GM19023 (cell line): ENCODE data around the gene AOAH.

Source experiments
- ATAC-seq: cut with Tn5 transposase; IDR thresholded peaks from one replicate; pipeline ENCODE4 v1.9.1; 2021; ENCODE audit warnings: mild to moderate bottlenecking, moderate library complexity; ENCODE audit not compliant: unreplicated experiment

Gene AOAH

DNA sequence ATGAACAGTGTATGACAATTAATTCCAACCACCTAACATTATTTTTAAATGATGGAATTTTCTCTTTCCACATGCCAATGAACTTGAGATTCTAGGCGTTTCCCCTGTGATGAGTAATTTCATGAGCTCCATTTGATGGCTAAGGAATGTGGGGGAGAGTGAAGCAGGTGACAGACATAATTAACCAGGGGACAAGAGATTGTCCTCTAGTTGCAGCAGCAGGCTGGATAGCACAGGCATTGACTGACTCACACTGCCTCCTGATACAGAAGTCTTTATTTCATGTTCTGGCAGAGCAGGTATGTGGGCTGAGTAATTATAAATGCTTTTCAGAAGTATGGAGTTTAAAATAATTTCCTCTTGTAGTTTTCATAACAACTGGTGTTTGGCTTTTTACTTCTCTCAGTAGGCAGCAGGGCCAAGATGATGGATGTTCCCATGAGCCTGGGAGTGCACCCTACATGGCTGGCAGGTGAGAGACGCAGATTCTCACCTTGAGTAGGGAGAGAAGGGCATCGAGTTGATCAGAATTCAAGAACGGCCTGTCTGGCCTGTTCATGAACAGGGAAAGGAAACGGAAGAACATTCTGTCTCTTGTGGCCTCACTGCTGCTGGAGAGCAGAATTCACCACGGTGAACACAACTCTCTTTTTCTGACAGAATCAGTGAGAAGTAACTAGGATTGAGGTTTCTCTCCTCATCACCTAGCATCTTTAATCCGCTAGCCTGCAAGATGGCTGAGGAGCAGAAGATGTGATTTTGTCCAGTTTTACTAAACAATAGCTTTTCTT lies 118.8 kb downstream of the AOAH start:
- no peak for ATAC-seq

DNA sequence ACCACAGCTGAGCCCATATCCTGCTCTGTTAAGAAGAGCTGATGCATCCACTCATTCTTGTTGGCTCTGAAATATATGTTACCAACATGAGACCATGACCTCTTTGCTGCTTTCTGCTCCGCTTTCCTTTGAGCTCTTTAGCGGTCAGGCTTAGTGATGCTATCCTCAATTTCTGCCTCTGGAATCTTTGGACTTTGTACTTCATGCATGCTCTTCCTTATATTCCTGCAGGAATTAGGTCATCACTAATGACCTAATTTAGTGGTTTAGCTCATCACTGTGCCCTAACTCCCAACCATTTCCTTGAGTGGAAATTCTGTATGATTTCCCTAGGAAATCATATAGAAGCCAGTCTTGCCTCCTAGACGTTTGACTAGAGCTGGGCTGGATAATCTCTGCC lies 119.5 kb downstream of the AOAH start:
- no peak for ATAC-seq

DNA sequence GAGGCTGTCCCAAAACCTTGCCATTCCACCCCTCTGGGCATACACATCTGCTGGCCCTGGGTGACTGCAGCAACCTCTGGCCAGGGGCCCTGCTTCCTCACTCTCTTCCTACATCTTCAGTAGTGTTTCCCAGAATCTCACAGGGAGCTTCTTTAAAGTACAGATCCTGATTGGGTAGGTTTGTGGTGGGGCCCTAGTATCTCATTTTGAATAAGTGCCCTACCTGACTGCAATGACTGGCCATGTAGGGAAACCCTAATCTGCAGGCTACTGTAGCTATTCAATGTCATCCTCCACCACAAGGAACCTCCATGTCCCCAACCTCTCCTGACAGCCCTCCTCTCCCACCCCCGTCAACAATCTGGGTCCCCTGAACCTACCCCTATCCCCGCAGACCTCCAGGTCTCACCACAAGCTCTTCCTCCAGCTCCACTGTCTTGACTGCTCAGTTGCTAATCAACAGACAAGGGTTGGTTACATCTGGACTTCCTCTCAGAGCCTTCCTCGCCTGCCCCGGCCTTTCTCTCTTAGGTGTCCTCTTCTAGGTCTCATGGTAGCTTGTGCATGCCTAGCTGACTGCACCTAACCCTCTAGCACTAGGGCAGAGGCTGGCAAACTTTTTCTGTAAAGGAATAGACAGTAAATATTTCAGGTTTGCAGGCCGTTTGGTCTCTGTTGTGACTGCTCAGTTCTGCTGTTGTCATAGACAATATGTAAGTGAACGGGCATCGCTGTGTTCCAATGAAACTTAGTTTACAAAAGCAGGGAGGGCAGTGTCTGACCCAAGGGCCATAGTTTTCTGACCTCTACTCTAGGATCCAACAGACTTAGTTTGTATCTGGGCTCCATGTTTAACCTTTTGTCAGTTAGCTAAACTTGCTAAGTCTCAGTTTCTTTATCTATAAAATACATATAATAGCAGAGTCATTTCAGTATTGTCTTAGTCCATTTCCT lies 121.1 kb downstream of the AOAH start:
- ATAC-seq, result no peak

DNA sequence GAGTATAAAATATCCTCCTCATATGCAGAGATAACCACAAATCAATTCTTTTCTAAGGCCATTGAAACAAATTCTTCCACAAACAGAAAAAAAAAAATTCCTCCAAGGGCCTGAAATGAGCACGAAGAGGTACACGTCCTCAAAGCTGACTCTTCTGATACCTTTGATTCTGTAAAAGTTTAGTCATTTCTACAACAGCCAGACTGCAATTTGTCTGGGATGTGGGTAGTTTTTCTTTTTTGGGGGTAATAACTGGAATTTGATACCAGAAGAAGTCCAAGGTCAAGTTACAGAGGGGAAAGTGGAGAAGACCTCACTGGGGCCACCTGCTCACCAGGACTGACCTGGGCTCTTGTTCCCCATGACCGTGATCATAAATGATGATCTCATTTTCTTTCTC lies 121.8 kb downstream of the AOAH start:
- no peak for ATAC-seq

DNA sequence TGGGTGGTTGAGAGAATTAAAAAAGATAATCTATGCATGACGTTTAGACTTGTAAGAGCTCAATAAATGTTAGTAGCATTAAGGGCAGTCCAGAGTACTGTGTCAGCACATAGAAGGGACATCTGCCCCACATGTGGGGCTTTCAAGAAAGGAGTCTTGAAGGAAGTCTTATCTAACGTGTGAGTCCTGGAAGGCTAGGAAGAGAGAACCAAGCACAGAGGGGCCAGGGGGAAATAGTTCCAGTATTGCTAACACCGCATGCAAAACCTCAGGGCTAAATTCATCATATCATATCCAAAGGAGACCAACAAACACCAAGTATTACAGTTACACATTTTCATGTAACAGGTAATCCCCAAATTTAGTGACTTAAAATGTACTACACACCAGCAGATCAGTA lies 122.7 kb downstream of the AOAH start:
- ATAC-seq, result no peak

DNA sequence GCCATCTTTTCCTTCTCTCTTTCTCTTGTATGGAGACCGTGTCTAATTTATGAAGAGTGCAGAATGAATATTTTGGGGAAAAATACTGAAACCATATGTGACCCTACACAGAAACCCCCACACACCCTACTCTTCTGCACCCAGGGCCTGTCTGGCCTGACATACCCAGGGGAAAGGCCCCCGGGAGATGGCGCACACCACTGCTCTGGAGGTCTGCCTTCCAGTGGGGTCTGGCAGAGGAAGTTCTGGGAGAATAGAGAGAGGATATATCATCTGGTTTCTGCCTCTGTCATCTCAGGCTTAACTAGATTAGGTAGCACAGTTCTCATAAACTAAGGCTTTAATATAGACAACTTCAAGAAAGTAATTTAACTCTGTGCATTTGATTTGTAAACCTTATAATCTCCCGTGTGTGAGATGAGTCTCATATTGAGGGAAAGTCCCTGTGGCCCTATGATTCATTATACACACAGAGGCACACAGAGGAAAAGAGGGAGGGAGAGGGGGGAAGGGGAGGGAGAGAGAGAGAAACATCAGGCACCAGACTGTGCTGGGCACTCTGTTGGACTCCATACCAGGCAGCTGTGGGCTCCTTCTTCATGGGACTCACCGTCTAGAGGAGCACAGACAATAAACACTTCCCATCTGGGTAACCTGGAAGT lies 123.3 kb downstream of the AOAH start:
- ATAC-seq, result no peak

DNA sequence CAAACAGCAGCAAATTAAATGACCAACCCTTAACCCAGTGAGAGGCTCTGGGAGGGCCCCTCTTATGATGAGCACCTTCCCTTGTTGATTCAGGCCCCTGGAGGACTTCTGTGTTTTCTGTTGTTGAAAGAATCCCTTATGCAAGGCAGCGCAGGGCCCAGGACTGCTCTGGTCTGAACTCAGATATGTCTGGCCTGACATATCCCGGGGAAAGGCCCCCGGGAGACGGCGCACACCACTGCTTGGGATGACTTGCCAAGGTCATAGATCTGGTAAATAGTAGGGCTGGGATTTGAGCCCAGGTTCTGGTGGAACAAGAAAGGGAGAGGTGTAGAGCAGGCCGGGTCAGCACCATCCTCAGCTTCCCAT lies 124.0 kb downstream of the AOAH start:
- ATAC-seq, result no peak

DNA sequence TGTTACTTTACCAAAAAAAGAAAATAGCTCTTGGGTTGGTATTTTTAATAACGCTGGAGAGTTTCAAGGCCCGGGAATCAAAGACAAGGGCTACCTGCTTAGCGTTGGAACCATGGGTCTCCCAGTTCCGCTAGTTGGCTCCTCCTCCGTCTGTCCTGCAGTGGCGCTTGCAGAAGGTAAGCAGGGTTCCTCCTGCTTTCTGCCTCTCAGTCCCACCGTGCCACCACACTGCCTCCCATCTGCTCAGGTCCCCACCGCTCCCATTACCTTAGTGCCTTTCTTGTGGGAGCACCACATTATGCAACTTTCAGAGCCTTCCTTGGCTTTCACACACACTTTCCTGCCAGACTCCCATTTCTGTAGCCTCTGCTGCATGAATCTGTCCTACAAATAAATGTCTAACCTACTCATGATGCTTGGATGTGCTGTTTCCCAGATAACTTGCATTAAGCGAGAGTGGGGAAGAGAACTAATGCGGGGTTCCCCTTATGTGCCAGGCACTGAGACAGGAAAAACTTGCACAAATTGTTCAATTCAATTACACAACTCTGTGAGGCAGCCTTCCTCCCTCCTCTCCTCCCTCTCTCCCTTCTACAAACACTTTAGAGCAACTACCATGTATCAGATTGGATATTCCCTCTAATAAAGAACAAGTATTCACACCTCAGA lies 124.5 kb downstream of the AOAH start:
- no peak for ATAC-seq

DNA sequence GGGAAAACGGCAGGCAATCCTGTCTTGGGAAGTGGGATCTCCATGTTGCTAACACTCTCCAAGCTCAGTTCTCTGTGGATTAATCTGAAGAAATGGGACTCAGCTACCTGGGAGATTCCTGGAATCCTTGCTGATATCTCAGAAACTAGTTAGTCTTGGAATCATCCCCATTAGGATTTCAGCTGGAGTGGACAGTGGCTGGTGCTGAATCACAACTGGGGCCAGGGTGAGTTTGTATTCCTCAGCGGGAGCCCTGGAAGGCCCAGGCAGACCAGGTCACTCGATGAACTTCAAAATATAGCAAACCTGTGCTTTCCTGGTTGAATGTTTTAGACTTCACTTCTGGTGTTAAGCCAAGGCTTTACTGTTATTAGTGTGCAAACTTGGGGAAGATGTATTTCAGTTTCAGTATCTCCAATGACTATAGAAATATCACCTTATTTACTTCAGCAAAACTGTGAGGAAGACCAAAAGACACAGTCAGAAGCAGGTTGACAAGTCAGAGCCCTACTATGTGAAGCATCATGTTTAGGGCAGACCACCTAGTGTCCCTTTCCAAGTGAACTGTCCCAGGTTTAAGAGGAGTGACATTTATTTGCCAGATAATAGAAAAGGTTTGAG lies 126.1 kb downstream of the AOAH start:
- ATAC-seq, result no peak

DNA sequence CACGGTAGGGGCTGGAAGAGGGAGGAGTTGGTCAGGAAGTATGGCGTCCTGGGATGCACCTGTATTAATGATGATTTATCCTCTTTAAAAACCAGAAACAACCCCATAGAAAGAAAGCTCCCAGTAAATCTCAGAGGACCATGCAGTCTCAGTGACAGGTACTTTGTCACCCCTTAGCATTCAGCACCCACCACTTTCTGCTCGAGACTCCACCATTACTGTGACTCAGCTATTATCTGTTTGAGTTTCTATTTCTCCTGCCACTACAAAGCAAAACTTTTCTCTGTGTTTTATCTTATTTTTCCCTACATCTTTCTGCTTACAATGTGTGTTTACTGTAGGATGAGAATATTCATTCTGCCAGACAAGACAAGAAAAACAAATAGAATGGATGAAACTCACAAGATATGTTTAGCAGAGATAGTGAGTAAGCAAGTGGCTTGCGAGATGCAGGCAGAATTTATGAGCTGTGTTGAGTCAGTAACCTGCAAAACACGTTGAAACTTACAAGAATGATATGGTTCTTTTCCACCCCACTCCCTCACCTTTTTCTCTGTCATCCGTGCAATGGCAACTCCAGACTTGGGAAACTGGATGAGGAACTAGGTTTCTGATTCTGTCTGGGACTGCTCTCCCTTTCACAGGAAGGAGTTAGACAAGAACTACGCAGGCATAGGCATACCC lies 127.1 kb downstream of the AOAH start:
- no peak for ATAC-seq

DNA sequence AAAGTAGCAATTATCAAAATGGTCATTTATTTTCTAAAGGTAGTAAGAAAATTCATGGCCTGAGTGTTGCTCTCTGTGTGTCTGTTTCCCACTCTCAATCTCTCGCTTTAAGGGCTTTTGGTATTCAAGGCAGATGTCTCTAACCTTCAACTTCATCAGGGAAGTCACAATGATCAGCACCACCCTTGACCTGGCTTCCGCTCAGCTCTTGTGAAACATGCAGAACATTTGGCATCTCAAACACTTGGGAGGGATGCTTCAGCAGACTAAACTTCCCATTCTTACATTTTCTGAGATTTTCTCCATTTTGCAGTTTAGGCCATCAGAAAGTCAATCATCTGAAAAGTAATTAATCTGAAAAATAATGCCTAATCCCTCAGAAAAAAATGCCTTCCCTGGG lies 129.8 kb downstream of the AOAH start:
- no peak for ATAC-seq

DNA sequence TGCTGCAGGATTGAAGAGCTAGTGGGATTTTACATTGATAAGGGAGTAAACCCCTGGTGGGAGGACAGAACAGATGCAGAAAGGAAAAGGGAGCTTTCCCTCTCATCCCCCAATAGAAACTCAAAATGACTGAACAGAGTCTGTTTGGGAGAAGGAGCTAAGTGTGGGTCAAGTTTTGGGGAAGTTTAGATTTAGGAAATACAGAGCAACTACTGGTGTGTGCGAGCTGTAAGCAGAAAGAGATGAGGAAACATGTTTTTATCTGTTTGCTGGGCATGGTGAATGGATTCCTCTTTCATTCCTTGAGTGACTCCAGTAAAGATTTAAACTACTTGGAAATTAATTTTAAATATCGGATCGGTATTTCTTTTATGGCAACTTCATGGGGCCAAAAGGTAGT lies 132.7 kb downstream of the AOAH start:
- ATAC-seq, result no peak

DNA sequence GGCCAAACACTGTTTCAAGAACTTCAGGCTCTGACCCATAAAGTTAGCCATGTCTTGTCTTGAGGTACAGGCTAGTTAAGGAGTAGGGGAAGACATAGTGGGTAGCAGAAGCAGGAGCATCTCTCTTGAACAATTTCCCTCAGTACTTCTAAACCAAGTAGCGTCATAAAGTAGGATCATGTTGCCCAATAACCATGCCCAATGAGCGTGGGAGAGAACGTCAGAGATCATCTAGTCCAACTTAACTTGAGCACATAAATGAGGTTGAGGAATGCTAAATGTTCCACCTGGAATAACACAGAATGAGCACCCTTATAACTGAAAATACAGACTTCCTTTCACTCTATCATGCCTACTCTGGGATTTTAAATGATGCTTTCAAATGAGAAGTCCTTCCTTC lies 134.9 kb downstream of the AOAH start:
- ATAC-seq, result no peak

DNA sequence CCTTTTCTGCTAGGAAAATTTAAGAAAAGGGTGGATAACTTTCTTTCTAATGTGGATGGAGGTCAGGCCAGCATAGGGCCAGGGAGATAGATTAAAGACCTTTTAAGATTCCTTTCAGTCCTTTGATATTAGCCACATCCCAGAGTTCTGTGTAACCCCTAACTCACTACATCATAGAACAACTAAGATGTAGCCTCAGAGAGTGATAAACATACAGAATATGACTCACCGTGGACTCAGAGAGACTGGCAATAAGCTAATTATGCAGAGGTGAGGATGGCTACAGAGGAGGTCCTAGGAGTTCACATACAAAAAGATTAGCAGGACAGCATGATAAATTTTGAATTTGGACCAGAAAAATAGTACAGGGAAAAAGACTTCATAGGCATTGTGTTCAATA lies 141.0 kb downstream of the AOAH start:
- no peak for ATAC-seq

DNA sequence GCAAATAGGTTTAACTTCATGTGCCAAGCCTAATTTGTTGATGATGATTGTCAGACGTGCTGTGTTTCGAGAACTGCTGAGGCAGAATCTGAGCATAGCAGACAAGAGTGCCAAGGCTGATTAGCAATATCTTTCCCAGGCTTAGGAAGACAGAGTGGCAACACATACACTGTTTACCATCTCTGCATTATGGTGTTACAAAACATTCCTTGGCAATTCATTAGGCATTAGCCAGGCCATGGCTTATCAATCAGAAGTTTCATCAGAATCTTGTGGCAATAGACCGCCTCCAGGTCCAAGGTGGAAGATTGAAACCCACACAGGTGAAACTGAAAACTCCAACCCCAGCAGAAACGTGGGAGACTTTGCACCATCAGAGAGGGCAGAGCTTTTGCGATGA lies 148.5 kb downstream of the AOAH start:
- ATAC-seq, result no peak

DNA sequence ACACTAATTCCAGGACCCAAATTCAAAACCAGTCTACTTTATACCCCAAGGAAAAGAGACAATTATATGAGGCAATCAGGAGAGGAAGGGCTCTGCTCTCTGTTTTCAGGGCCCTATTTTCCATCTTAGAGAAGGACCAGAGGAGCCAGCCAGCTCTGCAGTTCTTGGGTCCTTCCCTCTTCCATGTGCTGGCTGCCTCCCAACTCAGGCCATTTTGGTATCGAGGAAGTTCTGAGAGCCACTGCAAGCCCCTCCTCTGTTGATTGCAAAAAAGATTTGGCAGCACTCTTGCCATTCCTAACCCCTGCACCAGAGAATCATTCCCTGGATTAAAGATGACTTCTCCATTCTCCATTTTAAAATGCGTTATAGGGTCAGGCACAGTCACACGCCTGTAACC lies 151.2 kb downstream of the AOAH start:
- no peak for ATAC-seq

DNA sequence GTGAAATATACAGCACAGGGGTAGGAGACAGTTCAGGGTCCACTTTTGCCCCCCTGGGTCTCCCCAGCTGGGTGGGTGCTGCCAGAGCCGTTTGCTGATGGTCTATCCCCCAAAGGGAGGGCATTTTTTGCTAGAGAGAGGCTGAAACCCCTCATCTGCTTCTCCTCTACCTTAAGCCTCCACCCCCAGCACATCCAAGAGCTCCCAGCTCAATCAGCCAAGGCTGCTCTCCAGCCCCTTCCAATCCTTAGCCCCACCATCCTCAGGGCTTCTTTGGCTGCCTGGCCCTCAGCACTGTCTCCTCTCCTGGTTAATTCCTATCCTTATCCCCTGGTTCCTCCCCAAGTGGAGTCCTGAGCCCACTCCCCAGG lies 153.1 kb downstream of the AOAH start:
- ATAC-seq, result no peak

DNA sequence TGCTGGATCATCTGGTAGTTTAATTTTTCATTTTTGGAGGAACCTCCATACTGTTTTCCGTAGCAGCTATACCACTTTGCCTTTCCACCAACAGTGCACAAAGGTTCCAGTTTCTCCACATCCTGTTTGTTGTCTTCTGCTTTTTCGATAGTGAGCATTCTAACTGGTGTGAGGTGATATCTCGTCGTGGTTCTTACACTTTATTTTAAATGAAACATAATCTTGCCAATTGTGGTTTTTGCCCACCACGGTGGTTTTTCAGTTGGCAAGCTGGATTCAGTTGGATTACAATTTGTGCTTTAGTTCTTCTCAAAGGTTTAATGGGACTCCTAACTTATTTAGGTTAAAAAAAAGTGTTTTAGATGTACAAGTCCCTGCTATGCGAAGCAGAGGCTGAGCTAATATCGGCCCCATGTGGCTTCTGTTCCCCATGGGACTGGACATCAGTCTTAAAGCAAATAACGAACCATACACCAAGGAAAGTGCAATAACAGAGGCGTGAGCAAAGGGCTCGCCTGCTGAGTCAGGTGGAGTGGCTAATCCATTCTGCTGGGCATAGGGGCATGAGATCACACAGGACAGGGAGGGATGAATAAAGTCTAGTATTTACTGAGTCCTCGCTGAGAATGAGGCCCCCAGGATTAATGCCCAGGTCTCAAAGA lies 153.6 kb downstream of the AOAH start:
- ATAC-seq, result no peak

DNA sequence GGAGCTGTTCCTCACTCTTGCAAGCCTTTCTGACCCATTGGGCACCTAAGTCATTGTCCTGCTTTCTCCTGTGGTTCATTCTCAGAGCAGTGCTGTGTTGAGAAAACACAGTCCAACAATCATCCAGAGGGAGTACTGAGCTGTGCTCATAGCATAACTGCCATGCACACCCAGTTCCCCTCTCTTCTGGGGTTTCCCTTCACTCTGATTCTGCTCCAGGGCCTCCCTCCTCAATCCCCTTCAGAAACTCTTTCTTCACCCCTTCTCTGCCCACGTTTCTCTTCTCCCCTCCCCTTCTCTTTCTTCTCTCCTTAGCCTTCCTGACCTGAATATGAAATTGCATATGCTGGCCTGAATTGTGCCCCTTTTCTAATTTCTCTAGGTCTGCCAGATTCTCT lies 155.8 kb downstream of the AOAH start:
- ATAC-seq, result no peak
